NCI-H345 treated with DMSO at 0.1 percent for 48 hours (cell line): ENCODE results near the gene FAM219A.
"Not testable (repeated sequence)": the region's sequence is repeated elsewhere in the genome, so short reads cannot be mapped to it uniquely, and the experiment has no call there.

Experiments used
- DNase-seq: peaks from one replicate; lab custom pipeline; 2025; ENCODE audit not compliant: unreplicated experiment; lab: John Stamatoyannopoulos, UW

The FAM219A gene

DNA sequence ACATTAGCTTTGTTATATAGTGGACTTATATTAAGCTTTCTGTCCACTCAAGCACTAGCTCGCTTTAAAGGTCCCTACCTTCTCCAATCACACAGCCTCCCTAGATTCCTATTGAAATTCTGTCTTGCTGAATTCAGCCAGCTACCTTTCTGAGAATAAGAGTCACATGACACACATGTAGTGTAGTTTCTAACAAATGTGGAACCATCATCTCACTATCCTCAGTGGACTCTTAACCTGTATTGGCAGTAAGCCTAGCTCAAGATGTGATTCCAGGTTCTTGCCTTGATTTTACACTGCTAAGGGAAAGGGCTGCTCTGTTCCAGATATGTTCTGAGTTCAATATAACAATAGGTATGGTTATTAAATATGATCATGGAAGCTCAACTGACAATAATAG lies 11.4 kb downstream of the FAM219A start:
- DNase-seq: no peak

GRCh38 chr9:34446468-34446891 lies 11.9 kb downstream of the FAM219A start:
- no peak for DNase-seq

- no peak for DNase-seq
Observed at GRCh38 chr9:34443976-34444375, 14.4 kb downstream of the FAM219A start.

DNA sequence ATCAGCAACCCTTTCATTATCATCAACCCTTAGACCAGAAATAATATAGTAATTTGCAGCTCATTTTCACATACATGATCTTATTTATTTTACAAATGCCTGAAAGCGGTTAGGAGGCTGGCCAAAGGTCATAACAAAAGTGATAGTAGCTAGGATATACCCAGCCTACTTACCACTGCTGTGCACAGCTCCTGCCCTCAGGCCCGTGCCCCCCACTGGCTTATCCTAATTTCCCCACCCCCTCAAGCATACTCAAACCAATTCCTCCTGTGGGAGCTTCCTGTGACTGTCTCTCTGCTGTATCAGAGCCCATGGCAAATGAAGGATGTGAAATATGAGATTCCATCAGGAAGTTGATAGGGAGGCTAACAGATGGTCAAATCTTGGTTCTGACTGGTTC lies 14.8 kb downstream of the FAM219A start:
- DNase-seq: no peak

GRCh38 chr9:34442770-34443169 lies 15.6 kb downstream of the FAM219A start:
- DNase-seq: no peak

- DNase-seq: no peak
Observed at GRCh38 chr9:34440017-34440416, 18.4 kb downstream of the FAM219A start.

- not testable (repeated sequence) for DNase-seq
Observed at GRCh38 chr9:34438465-34438864, 19.9 kb downstream of the FAM219A start.

DNA sequence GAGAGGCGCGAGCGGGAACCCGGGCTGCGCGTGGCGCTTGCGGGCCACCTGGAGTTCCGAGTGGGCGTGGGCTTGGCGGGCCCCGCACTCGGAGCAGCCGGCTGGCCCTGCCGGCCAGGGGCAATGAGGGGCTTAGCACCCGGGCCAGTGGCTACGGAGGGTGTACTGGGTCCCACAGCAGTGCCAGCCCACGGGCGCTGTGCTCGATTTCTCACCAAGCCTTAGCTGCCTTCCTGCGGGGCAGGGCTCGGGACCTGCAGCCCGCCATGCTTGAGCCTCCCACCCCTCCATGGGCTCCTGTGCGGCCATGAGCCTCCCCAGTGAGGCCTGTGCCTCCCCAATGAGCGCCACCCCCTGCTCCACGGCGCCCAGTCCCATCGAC lies 20.5 kb downstream of the FAM219A start:
- DNase-seq: not testable (repeated sequence)

DNA sequence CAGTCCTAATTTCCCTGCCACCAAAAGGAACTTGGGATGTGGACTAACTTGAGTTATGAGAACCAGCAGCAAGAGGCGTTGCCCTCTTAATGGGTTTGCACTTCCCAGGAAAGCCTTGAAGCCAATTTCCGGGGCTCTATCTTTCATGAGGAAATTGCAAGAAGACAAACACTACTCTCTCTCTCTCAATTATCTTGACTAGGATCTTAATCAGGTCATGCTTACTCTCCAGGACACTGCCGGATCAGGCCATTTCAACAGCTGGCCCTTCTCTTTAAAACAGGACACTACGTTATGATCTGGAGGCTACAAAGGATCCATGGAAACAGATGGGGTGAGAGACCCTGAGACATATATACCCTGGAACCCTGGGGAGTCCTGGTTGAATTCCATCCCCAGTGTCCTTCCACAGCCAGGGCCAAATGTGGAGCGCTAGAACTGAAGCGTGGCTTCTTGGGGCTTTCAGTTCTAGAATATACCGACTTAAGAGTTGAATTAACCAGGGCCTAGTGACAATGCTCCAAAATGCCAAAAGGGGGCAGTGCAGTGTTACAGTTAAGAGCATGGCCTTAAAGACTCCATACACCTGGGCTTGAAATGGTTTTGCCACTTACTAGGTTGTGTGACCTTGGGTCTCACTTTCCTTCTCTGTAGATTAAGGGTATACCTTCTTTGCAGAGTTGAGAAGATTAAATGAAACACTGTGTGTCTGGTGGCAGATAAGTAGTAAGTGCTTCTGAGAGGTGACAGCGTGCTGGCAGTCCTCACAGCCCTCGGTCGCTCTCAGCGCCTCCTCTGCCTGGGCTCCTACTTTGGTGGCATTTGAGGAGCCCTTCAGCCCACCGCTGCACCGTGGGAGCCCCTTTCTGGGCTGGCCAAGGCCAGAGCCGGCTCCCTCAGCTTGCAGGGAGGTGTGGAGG lies 21.1 kb downstream of the FAM219A start:
- peak; percentile 45 for DNase-seq

DNA sequence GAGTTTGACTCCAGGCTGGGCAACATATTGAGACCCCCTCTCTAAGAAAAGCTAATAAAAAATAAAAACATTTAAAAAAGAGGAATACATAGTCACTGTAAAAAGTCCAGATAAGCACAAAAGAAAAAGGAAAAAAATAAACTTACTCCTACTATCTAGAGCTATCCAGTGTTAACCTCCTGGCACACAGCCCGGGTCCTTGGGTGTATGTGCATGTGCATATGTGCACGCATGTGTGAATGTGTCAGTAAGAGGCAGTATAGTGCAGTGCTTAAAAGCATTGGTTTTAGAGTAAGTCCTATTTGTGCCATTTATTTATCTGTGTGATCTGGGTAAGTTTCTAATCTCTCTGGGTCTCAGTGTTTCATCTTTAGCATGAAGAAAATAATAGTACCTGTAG lies 26.7 kb downstream of the FAM219A start:
- DNase-seq: no peak

DNA sequence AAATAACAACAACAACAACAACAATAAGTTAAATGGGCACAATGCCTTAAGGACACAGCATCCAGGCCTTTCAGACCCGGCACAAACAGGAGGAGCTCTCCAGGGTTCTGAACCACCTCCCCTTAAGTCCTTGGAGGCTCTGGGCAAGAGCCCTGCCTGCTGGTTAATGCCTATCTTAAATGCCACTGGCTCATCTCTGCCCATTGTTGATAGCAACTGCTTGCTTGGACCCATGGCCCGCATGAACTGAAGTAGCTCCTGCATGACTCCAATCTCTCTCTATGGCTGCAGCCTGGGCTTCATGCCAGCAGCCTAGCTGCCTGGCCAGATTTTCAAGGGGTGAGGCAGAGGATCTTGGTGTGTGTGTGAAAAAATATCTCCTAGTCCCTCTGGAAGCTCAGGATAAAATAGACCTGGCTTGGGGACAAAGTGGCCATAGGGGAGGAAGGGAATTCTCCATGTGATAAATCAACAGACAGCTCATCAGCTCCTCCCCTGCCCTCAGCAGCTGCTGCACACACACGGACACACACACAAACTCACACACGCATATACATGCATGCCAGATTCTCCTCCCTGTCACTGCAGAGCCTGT lies 27.4 kb downstream of the FAM219A start:
- peak; percentile 69 for DNase-seq

- no peak for DNase-seq
Observed at GRCh38 chr9:34428325-34428958, 29.9 kb downstream of the FAM219A start.

GRCh38 chr9:34426347-34427074 lies 31.9 kb downstream of the FAM219A start:
- no peak for DNase-seq

DNA sequence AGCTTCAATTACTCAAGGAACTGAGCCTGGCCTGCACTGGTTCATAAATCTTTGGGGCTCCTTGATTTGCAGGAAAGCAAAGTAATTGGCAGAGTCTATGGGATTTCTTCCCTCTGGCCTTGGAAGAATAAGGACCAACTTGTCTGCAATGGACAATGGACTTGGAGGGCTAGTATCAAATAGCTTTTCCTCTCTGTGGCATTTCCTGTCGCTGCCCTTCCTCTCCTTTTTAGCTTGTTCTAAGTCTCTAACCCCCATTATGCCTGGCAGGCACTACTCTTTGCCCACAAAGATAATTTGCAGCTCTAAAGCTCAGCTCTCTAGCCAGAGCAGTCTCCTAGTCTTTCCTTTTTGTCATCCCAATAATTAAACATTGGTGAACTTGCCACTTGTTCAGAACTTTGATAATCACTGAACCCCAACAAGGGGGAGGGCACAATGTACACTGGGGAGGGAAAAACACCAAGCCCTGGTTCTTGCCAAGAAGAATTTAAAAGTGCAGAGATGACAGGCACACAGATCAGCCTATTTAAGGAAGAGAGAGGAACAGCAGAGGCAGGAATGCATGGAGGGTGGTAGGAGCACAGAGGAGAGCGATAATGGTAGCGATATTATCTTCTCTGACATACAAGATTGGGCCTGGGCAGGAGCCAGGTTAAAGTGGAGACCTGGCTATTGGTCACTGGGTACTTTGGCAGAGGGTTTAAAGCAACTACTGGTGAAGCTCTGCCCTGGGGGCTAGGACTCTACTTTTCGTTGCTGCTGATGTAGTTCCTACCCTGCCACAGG lies 38.5 kb downstream of the FAM219A start:
- DNase-seq: no peak

- peak; percentile 55 for DNase-seq
Observed at GRCh38 chr9:34417734-34418133, 40.6 kb downstream of the FAM219A start.

DNA sequence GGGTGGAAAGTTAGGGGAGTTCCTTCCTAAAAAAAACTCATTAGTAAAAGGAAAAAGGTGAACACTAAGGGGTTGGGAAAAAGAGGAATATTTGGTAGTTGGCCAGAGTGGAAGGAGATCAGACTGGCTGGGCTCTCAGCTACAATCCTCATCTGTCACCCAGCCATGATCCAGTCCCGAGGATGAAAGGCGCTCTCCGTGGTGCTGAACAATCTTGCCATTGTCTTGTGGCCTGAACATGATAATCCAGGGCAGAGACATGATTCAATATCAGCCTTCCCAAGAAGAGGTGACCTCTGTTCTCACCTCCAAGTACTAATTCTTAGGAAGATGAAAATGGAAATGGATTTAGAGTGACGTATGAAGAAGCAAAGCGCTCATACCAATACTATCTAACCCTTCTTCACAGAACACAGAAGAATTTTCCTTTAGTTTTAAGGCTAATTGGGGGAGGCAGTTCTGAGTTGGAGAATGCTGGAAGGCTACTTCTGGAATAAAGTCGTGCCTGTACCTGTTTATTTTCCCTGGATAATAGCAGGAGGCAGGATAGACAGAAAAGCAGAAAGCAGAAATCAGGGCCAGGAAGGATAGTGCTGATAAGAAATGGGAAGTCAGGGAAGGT lies 45.0 kb downstream of the FAM219A start:
- DNase-seq: no peak

DNA sequence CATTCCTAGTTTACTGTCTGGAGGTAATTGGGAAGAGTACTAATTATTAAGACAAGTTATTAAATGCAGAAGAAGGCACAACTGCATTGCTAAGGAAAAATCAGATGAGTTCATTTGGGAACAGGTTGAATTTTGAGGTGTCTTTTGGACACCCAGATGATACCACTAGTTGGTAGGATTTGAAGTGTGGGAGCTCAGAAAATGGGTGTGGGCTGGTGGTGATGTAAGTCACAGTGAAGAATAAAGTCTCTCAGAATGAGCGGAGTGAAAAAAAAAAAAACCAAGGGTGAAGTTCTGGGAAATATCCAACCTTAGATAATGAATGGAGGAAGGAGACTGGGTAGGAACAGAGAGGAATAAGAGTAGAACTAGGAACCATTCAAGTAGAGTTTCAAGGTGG lies 46.0 kb downstream of the FAM219A start:
- no peak for DNase-seq

DNA sequence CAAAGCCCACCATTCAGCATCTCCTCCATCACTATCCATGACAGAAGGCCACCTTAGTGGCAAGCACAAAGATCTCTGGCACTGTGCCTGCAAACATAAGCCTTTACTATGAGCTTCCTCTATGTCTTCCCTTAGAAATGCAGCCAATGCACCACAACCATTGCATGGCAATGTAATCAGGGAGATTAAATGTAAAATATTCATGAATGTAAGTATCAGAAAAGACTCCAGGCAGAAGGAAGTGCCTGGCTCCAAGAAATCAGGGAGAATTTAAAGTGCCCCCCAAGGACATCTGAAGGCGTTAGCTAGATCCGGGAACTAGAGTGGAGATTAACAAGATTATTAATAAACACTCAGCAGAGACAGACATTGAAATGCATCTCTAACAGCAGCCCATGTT lies 49.2 kb downstream of the FAM219A start:
- DNase-seq: no peak

- no peak for DNase-seq
Observed at GRCh38 chr9:34408173-34408572, 50.2 kb downstream of the FAM219A start.

DNA sequence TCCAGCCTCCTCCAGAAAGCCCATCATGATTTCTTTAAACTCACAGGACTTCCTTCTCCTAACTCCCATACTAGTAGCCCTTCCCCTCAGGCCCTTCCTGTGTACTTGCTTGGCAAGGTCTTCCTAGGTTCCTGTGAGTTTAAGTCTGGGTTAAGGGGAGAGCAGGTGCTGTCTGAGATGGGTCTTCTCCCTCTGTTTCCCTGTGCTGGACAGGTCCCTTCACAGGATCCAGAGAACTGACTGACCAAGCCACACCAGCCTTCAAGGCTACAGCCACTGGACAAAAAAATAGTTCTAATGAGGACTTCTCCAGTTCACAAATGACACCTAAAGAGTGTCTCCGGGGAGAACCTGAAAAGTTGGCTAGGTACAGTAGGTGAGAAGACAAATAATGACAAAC lies 52.2 kb downstream of the FAM219A start:
- DNase-seq: no peak
